Right atrium auricular region (tissue), 2 donors: ENCODE data around the gene TCP11L2. TPM values are rescaled to one million over a fixed set of nuclear protein-coding genes. Genes with fewer than 3 reads are reported as not detected.
A peak's percentile ranks its signal among the peaks of the same experiment; 100 is the strongest.

ENCODE experiments used
- DNase-seq: peaks from one replicate; pipeline ENCODE4 v3.0.0-alpha.2; 2019; ENCODE audit warnings: low spot score
- H3K27ac ChIP-seq, 2 donors: fragments of 200-600 bp; sonication (generic); 1 replicate in 1 of 2; 2 replicates in 1 of 2; pipeline ENCODE4 v1.5.1; 2016 to 2019
- H3K27me3 ChIP-seq, 2 donors: fragments of 200-600 bp; sonication (generic); one replicate each; pipeline versions ENCODE4 v1.5.1 to v1.6.0; 2017 to 2019
- H3K36me3 ChIP-seq: fragments of 200-600 bp; sonication (generic); one replicate; pipeline ENCODE4 v1.5.1; 2016
- H3K4me1 ChIP-seq, 2 donors: fragments of 200-600 bp; sonication (generic); one replicate each; pipeline versions ENCODE4 v1.5.1 to v1.6.0; 2017 to 2019
- H3K4me3 ChIP-seq, 2 donors: fragments of 200-600 bp; sonication (generic); 1 replicate in 1 of 2; 2 replicates in 1 of 2; pipeline ENCODE4 v1.5.1; 2017 to 2019; ENCODE audit warnings: mild to moderate bottlenecking in 1 of 2, moderate library complexity in 1 of 2
- H3K9me3 ChIP-seq, 2 donors: fragments of 200-600 bp; sonication (generic); one replicate each; pipeline ENCODE4 v1.5.1; 2019
- total RNA-seq, 2 donors: library from RNA; depleted of rRNA; stranded (reverse); fragments of >200 nt; gene quantifications; one replicate each; pipeline ENCODE4 v1.1.0, GENCODE V29; 2016
- TF ChIP-seq, protein P1 (sequence below), 2 donors: fragments of 200-600 bp; sonication (generic); IDR thresholded peaks; one replicate each; pipeline ENCODE4 v1.5.1; 2019; ENCODE audit warnings: antibody characterized with exemption in 2 of 2

The TCP11L2 gene
- total RNA-seq, 2 donors from 2014 or later: 34.0 to 59.1 TPM

DNA sequence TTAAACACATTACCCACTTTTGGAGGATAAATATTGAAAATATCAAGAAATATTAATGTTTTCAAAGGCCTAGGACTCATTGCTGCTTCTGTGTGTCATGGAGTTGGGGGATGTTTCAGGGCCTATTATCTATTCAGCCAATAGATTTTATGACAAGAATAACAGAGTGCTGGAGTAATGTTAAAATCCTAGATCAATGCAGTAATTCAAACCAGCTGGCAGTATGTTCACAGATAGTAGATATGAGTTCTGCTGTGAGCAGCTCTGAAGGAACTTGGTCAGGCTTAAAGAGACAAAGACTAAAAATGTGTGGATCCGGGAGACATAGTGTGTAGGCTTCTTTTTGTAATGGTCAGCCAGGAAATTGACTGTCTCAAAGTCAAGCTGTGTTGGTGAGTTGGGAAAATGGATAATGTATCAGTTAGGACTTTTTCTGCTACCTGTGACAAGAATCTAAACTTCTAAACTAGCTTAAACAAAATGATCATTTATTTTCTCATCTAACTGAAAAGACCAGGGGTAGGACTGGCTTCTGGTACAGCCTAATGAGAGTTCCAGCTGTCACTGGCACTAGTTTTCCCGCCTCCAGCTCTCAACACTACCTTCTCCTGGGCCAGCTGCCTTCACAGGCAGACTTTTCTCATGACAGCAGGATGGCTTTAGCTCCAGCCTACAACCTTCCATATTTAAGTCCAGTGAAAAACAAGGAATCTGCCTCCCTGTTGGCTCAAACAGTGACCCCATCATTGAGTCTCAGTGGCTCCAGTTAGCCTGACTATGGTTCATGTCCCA is 38.7 kb downstream of the TCP11L2 start:
- peaks cover 0 to 46% of the 10 kb centered on the region in 2 donors for H3K4me1 ChIP-seq
- no peak overlapping the region for H3K4me3 ChIP-seq
- DNase-seq: no peak
- no peaks in the 10 kb centered on the region for H3K9me3 ChIP-seq
- H3K27ac ChIP-seq: peak overlapping the region; percentile 71 to 80
- no peaks in the 10 kb centered on the region for H3K27me3 ChIP-seq
- H3K36me3 ChIP-seq: peaks cover 8% of the 10 kb centered on the region
- TF ChIP-seq, protein P1, sequence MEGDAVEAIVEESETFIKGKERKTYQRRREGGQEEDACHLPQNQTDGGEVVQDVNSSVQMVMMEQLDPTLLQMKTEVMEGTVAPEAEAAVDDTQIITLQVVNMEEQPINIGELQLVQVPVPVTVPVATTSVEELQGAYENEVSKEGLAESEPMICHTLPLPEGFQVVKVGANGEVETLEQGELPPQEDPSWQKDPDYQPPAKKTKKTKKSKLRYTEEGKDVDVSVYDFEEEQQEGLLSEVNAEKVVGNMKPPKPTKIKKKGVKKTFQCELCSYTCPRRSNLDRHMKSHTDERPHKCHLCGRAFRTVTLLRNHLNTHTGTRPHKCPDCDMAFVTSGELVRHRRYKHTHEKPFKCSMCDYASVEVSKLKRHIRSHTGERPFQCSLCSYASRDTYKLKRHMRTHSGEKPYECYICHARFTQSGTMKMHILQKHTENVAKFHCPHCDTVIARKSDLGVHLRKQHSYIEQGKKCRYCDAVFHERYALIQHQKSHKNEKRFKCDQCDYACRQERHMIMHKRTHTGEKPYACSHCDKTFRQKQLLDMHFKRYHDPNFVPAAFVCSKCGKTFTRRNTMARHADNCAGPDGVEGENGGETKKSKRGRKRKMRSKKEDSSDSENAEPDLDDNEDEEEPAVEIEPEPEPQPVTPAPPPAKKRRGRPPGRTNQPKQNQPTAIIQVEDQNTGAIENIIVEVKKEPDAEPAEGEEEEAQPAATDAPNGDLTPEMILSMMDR (IDR thresholded peaks at IDR 0.05): no peak

DNA sequence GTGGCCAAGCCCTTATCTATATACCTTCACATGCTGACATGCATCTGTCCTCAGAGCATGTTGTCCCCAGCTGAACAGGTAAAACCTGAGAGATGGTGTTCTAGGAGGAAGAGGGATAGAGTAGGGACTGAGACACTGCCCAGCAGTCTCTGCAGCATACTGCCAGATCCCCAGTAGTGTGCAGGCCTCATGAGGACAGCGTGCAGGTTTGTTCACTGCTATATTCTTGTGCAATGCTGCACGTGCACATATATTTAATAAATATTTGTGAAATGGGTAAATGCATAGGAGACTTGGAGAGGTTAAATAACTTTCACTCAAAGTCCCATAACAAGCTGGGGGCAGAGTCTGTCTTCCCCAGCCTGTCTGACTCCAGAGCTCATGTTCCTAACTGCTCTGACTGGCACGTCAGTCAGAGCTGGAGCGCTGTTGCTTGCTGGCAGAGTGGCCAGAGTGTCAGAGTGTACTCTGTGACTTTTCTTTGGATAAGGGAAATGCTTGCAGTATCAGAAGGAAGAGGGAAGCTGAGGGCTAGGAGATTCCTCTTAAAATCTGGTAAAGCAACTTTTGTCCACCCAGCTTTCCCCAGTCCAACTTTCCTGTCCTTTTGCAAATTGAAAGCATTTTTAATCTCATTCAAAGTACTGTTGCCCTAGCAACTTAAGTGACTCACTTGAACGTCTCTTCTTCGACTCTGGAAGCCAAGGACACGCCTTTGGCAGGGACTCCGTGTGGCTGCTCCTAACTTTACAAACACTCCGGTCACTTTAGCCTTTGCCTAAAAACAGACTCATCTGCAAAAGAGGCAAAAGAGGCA is 40.1 kb downstream of the TCP11L2 start:
- Histone ChIP-seq H3K36me3 (peaks cover 10% of the 10 kb centered on the region), H3K4me3 (no peak overlapping the region), H3K9me3 (no peaks in the 10 kb centered on the region), H3K27ac (peak overlapping the region; percentile 71 to 80), H3K27me3 (no peaks in the 10 kb centered on the region), H3K4me1 (peaks cover 0 to 39% of the 10 kb centered on the region in 2 donors)
- TF ChIP-seq, protein P1 (IDR thresholded peaks at IDR 0.05): no peak
- DNase-seq: peak; percentile 92

DNA sequence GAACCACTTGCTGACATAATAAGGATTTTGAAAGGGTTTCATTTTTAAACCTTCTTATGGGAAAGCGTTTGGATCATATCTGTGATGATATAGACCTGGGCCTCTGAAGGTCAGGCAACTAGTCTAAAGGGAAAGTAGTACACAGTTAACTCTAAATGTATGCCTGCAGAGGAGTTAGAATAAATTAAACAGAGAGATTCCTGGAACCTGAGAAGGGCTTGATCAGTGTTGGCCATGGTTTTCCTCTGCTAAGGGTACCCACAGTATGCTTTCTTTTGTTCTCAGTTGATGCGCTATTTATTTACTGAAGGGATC is 40.6 kb downstream of the TCP11L2 start:
- H3K4me3 ChIP-seq: no peak overlapping the region
- TF ChIP-seq, protein P1 (IDR thresholded peaks at IDR 0.05): no peak
- no peak for DNase-seq
- peaks cover 0 to 39% of the 10 kb centered on the region in 2 donors for H3K4me1 ChIP-seq
- H3K27me3 ChIP-seq: no peaks in the 10 kb centered on the region
- H3K27ac ChIP-seq: peak overlapping the region; percentile 71 to 80
- no peaks in the 10 kb centered on the region for H3K9me3 ChIP-seq
- peaks cover 10% of the 10 kb centered on the region for H3K36me3 ChIP-seq

- TF ChIP-seq, protein P1 (IDR thresholded peaks at IDR 0.05): no peak
- Histone ChIP-seq H3K27ac (peak overlapping the region; percentile 41 to 80), H3K27me3 (no peaks in the 10 kb centered on the region), H3K4me3 (no peak overlapping the region), H3K36me3 (peaks cover 10% of the 10 kb centered on the region), H3K9me3 (no peaks in the 10 kb centered on the region), H3K4me1 (peaks cover 0 to 39% of the 10 kb centered on the region in 2 donors)
- DNase-seq: no peak
These were observed 41.6 kb downstream of the TCP11L2 start for GRCh38 chr12:106344131-106344530.

DNA sequence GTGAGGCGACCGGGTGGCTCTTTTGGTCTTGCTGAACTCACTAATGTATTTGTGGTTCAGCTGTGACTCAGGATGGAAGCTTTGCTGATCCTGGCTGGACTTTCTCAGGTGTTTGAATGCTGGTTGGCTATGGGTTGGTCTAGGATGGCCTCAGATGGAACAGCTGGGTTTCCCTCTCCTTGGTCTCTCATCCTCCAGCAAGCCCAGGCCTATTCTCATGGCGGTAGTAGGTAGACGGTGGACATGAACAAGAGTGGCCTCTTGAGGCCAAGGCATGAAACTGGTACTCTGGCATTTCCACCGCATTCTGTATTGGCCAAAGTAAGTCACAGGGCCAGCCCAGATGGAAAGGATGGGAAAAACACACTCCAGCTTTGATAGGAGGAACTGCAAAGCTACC is 43.2 kb downstream of the TCP11L2 start:
- no peak overlapping the region for H3K27ac ChIP-seq
- H3K36me3 ChIP-seq: peaks cover 10% of the 10 kb centered on the region
- no peaks in the 10 kb centered on the region for H3K27me3 ChIP-seq
- H3K4me1 ChIP-seq: peaks cover 0 to 34% of the 10 kb centered on the region in 2 donors
- DNase-seq: no peak
- H3K9me3 ChIP-seq: no peaks in the 10 kb centered on the region
- TF ChIP-seq, protein P1 (IDR thresholded peaks at IDR 0.05): peak in 1 of 2 donors; percentile 63
- no peak overlapping the region for H3K4me3 ChIP-seq
